Measurements from ENCODE around the gene DAB1.

DNA sequence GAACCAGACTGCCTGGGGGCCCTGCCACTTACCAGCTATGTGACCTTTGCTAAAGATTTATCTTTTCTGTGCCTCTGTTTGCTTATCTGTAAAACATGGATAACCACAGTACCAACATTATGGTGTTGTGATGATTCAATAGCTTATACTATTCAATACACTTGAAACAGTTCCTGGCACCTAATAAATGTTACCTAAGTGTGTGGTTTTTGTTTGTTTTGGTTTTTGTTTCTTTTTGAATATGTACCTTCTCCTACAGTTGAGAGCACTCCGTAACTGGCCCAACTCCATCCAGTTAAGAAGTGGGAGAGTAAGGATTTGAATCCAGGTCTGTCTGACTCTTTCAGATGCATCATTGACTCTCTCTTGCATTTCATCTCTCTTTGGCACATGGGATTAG lies 332.2 kb downstream of the DAB1 start:
- TF ChIP-seq CHD2 (IDR thresholded peaks at IDR 0.05; ENCODE audit: borderline replicate concordance, low read depth, low read length) (no peak), POLR2A (IDR thresholded peaks at IDR 0.05; ENCODE audit: low read depth, low read length) (no peak), SMARCA5 (IDR thresholded peaks at IDR 0.05) (no peak), SIN3A (IDR thresholded peaks at IDR 0.05; ENCODE audit: low read depth, low read length) (no peak), BCL11A (IDR thresholded peaks at IDR 0.05; ENCODE audit: low read depth, low read length) (no peak)
- TF ChIP-seq, protein P1, sequence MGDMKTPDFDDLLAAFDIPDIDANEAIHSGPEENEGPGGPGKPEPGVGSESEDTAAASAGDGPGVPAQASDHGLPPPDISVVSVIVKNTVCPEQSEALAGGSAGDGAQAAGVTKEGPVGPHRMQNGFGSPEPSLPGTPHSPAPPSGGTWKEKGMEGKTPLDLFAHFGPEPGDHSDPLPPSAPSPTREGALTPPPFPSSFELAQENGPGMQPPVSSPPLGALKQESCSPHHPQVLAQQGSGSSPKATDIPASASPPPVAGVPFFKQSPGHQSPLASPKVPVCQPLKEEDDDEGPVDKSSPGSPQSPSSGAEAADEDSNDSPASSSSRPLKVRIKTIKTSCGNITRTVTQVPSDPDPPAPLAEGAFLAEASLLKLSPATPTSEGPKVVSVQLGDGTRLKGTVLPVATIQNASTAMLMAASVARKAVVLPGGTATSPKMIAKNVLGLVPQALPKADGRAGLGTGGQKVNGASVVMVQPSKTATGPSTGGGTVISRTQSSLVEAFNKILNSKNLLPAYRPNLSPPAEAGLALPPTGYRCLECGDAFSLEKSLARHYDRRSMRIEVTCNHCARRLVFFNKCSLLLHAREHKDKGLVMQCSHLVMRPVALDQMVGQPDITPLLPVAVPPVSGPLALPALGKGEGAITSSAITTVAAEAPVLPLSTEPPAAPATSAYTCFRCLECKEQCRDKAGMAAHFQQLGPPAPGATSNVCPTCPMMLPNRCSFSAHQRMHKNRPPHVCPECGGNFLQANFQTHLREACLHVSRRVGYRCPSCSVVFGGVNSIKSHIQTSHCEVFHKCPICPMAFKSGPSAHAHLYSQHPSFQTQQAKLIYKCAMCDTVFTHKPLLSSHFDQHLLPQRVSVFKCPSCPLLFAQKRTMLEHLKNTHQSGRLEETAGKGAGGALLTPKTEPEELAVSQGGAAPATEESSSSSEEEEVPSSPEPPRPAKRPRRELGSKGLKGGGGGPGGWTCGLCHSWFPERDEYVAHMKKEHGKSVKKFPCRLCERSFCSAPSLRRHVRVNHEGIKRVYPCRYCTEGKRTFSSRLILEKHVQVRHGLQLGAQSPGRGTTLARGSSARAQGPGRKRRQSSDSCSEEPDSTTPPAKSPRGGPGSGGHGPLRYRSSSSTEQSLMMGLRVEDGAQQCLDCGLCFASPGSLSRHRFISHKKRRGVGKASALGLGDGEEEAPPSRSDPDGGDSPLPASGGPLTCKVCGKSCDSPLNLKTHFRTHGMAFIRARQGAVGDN (IDR thresholded peaks at IDR 0.05): no peak
